Stimulated activated CD8-positive, alpha-beta memory T cell treated with anti-CD3 and anti-CD28 coated beads, Interleukin-7, amount 100 ng/mL, for 48 hours (primary cell): ENCODE data around the gene KRTAP10-10.
"Not testable (repeated sequence)": the region's sequence is repeated elsewhere in the genome, so short reads cannot be mapped to it uniquely, and the experiment has no call there.

ENCODE experiments used
- DNase-seq, 2 donors: peaks; one replicate each; pipeline ENCODE4 v3.0.0-alpha.2; 2020; ENCODE audit warnings: low read depth in 1 of 2; ENCODE audit errors: extremely low read depth in 1 of 2

The KRTAP10-10 gene

GRCh38 chr21:44681861-44682579, 44.9 kb downstream of the KRTAP10-10 start, which contains the start of gene KRTAP12-1:
TSS of gene KRTAP12-1 (minus strand) at chr21:44682163. CDS start at chr21:44682123, 40 bp downstream.
- no peak for DNase-seq

- no peak for DNase-seq
These were observed 45.5 kb downstream of the KRTAP10-10 start for GRCh38 chr21:44682580-44683151.

DNA sequence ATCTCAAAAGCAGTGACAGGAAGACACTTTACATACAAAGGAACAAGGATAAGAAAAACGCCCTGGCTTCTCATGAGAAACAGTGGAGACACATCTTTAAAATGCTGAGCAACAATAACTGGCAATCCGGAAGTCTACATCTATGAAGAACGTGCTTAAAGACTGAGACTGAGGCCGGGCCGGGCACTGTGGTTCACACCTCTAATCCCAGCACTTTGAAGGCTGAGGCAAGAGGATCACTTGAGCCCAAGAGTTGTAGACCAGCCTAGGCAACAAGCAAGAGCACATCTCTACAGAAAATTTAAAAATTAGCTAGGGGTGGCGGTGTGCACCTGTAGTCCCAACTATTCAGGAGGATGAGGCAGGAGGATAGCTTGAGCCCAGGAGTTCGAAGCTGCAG, 46.9 kb downstream of the KRTAP10-10 start:
- no peak for DNase-seq

DNA sequence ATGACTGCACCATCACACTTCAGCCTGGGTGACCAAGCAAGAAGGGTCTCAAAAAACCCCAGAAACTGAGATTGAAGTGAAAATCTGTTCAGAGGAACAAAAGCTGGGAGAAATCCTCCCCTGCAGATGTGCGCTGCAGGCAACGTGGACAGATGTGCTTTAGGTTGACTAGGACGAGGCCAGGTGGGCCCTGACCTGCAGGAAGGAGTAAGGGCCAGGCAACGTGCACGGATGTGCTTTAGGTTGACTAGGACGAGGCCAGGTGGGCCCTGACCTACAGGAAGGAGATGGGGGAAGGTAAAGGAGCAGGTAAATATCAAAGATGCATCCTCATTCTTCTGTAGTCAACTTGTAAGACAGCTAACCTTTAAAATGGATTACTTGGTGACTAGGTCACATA, 47.3 kb downstream of the KRTAP10-10 start:
- DNase-seq, result no peak

- not testable (repeated sequence) for DNase-seq
These were observed 47.9 kb downstream of the KRTAP10-10 start for GRCh38 chr21:44685050-44685449.

GRCh38 chr21:44686000-44686781, 49.0 kb downstream of the KRTAP10-10 start:
- no peak for DNase-seq

DNA sequence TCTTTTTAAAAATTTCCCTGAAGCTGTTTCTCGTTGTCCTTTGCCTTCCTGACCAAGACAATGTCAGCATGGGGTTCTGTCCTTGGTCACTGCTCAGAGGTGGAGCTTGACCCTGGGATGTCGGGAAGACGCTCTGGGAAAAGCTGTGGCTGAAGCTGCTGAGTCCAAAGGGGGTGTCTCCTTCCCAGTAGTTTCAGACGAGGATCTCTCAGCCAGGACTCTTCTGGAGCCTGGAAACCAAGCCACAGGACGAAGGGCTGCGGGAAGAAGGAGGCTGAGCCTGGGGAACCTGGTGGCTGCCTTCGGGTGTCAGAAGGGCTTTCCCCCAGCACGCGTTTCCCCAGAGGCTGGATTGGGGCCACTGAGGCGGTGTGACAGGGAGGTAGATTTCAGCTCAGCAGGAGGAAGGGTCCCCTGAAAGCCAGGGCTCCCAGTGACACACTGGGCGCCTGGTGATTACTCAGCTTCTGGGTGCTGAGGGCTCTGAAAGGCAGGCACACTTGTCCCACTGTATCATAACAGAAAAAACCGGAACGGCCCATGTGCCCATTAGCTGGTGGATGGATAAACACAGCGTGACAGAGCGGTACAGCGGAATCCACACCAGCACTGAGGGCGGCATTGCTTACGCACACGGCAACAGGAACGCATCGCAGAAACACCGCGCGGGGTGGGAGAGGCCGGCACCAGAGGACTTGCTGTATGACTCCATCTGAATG, 49.8 kb downstream of the KRTAP10-10 start:
- DNase-seq, result no peak

GRCh38 chr21:44687671-44688070, 50.5 kb downstream of the KRTAP10-10 start:
- no peak for DNase-seq
